ENCODE data around the gene TRIM10. TPM values are rescaled to one million over a fixed set of nuclear protein-coding genes. Genes with fewer than 3 reads are reported as not detected.

Gene TRIM10
- total and polyA plus RNA-seq, 2 experiments from 2014 or later = 0.11 TPM; not detected in 1

- no peak overlapping the region for H3K4me3 ChIP-seq
- H3F3A ChIP-seq (ENCODE audit: insufficient read depth) = peaks cover 15% of the 10 kb centered on the region
- no peaks in the 10 kb centered on the region for H3K9me3 ChIP-seq (ENCODE audit: low read depth)
- in situ Hi-C loops (cut with MboI) = no loop called here
- H3K9ac ChIP-seq = no peak overlapping the region
- no peak for TF ChIP-seq EZH2phosphoT487 (IDR thresholded peaks at IDR 0.05; ENCODE audit: insufficient read depth, low read depth)
- no peak for TF ChIP-seq EZH2 (IDR thresholded peaks at IDR 0.05; ENCODE audit: insufficient read depth, poor library complexity, severe bottlenecking)
- H3K27me3 ChIP-seq (replicated peaks; ENCODE audit: insufficient read depth) = no peaks in the 10 kb centered on the region
- no peaks in the 10 kb centered on the region for H3K79me2 ChIP-seq (ENCODE audit: insufficient read depth)
- H3K9me2 ChIP-seq (ENCODE audit: insufficient read depth) = no peaks in the 10 kb centered on the region
- H2AFZ ChIP-seq = peak overlapping the region; percentile 53; the same call in 1 of the 2 replicates
- H3K27ac ChIP-seq = no peak overlapping the region
- H4K20me1 ChIP-seq (ENCODE audit: insufficient read depth) = no peaks in the 10 kb centered on the region
- H3K4me2 ChIP-seq (ENCODE audit: unreplicated experiment) = no peak overlapping the region
- WGBS, 2 experiments (ENCODE audit: low coverage in 1 of 2, low lambda C conversion rate in 2 of 2, missing lambda C conversion rate in 2 of 2) = 94 to 95% methylated on average over 9 of the region's 9 CpGs
- peaks cover 35% of the 10 kb centered on the region for H3K4me1 ChIP-seq (ENCODE audit: insufficient read depth)
- no peak for DNase-seq
- H3K36me3 ChIP-seq (ENCODE audit: low read depth) = no peaks in the 10 kb centered on the region
Measured at GRCh38 chr6:30156774-30157173, 4.2 kb downstream of the TRIM10 start.

- Histone ChIP-seq H3K9me3 (ENCODE audit: low read depth) (no peaks in the 10 kb centered on the region), H3K36me3 (ENCODE audit: low read depth) (no peaks in the 10 kb centered on the region), H3F3A (ENCODE audit: insufficient read depth) (peaks cover 15% of the 10 kb centered on the region), H4K20me1 (ENCODE audit: insufficient read depth) (no peaks in the 10 kb centered on the region), H3K79me2 (ENCODE audit: insufficient read depth) (no peaks in the 10 kb centered on the region), H3K27me3 (replicated peaks; ENCODE audit: insufficient read depth) (no peaks in the 10 kb centered on the region), H3K4me1 (ENCODE audit: insufficient read depth) (peaks cover 35% of the 10 kb centered on the region), H3K9me2 (ENCODE audit: insufficient read depth) (no peaks in the 10 kb centered on the region), H2AFZ (peak overlapping the region; percentile 53), H3K9ac (no peak overlapping the region), H3K27ac (no peak overlapping the region), H3K4me2 (ENCODE audit: unreplicated experiment) (no peak overlapping the region), H3K4me3 (no peak overlapping the region)
- in situ Hi-C loops (cut with MboI) = no loop called here
- 4 to 5% methylated on average over 4 of the region's 4 CpGs for WGBS, 2 experiments (ENCODE audit: low coverage in 1 of 2, low lambda C conversion rate in 2 of 2, missing lambda C conversion rate in 2 of 2)
- no peak for TF ChIP-seq EZH2phosphoT487 (IDR thresholded peaks at IDR 0.05; ENCODE audit: insufficient read depth, low read depth)
- peak; percentile 44 for DNase-seq
Measured at GRCh38 chr6:30156262-30156599, 4.8 kb downstream of the TRIM10 start.

GRCh38 chr6:30155520-30156261 lies 5.3 kb downstream of the TRIM10 start:
- no peak for TF ChIP-seq EZH2 (IDR thresholded peaks at IDR 0.05; ENCODE audit: insufficient read depth, poor library complexity, severe bottlenecking)
- no peak for TF ChIP-seq EZH2phosphoT487 (IDR thresholded peaks at IDR 0.05; ENCODE audit: insufficient read depth, low read depth)
- no peak overlapping the region for H3K4me2 ChIP-seq (ENCODE audit: unreplicated experiment)
- no peaks in the 10 kb centered on the region for H3K9me3 ChIP-seq (ENCODE audit: low read depth)
- WGBS, 2 experiments (ENCODE audit: low coverage in 1 of 2, low lambda C conversion rate in 2 of 2, missing lambda C conversion rate in 2 of 2) = 76% methylated on average over 2 of the region's 2 CpGs
- H3F3A ChIP-seq (ENCODE audit: insufficient read depth) = peaks cover 15% of the 10 kb centered on the region
- H4K20me1 ChIP-seq (ENCODE audit: insufficient read depth) = no peaks in the 10 kb centered on the region
- H3K27me3 ChIP-seq (replicated peaks; ENCODE audit: insufficient read depth) = no peaks in the 10 kb centered on the region
- DNase-seq = peak; percentile 21
- H3K4me1 ChIP-seq (ENCODE audit: insufficient read depth) = peaks cover 35% of the 10 kb centered on the region
- no peaks in the 10 kb centered on the region for H3K9me2 ChIP-seq (ENCODE audit: insufficient read depth)
- no peaks in the 10 kb centered on the region for H3K36me3 ChIP-seq (ENCODE audit: low read depth)
- no peak overlapping the region for H3K9ac ChIP-seq
- no peak overlapping the region for H3K27ac ChIP-seq
- peak overlapping the region; percentile 53; the same call in 1 of the 2 replicates for H2AFZ ChIP-seq
- no peak overlapping the region for H3K4me3 ChIP-seq
- H3K79me2 ChIP-seq (ENCODE audit: insufficient read depth) = no peaks in the 10 kb centered on the region
- in situ Hi-C loops (cut with MboI) = no loop called here

GRCh38 chr6:30154709-30155519 lies 6.1 kb downstream of the TRIM10 start:
- peak; percentile 89 for DNase-seq
- in situ Hi-C loops (cut with MboI) = no loop called here
- H3K4me3 ChIP-seq = 0 out of 2 replicates have a peak overlapping the region, but pooled peaks have one; percentile 36
- TF ChIP-seq EZH2 (IDR thresholded peaks at IDR 0.05; ENCODE audit: insufficient read depth, poor library complexity, severe bottlenecking) = no peak
- TF ChIP-seq EZH2phosphoT487 (IDR thresholded peaks at IDR 0.05; ENCODE audit: insufficient read depth, low read depth) = no peak
- peak overlapping the region; percentile 54 for H3K4me2 ChIP-seq (ENCODE audit: unreplicated experiment)
- H3K36me3 ChIP-seq (ENCODE audit: low read depth) = no peaks in the 10 kb centered on the region
- no peaks in the 10 kb centered on the region for H3K79me2 ChIP-seq (ENCODE audit: insufficient read depth)
- WGBS, 2 experiments (ENCODE audit: low coverage in 1 of 2, low lambda C conversion rate in 2 of 2, missing lambda C conversion rate in 2 of 2) = 29 to 37% methylated on average over 12 of the region's 12 CpGs
- no peak overlapping the region for H2AFZ ChIP-seq
- no peak overlapping the region for H3K9ac ChIP-seq
- H4K20me1 ChIP-seq (ENCODE audit: insufficient read depth) = no peaks in the 10 kb centered on the region
- peaks cover 15% of the 10 kb centered on the region for H3F3A ChIP-seq (ENCODE audit: insufficient read depth)
- H3K9me2 ChIP-seq (ENCODE audit: insufficient read depth) = no peaks in the 10 kb centered on the region
- H3K4me1 ChIP-seq (ENCODE audit: insufficient read depth) = peaks cover 35% of the 10 kb centered on the region
- no peaks in the 10 kb centered on the region for H3K27me3 ChIP-seq (replicated peaks; ENCODE audit: insufficient read depth)
- H3K27ac ChIP-seq = no peak overlapping the region
- no peaks in the 10 kb centered on the region for H3K9me3 ChIP-seq (ENCODE audit: low read depth)
